Upper lobe of left lung (tissue), 4 donors: ENCODE measurements around the gene TBC1D23.

ENCODE experiments used
- EP300 ChIP-seq, 4 donors: sonication (generic); formaldehyde crosslinking; IDR thresholded peaks; one replicate each; pipeline ENCODE4 v1.5.1; 2017; ENCODE audit warnings: antibody characterized with exemption in 4 of 4, control low read depth in 2 of 4
- POLR2A ChIP-seq, 4 donors: fragments of 450-650 bp; IDR thresholded peaks; one replicate each; pipeline ENCODE4 v1.5.1; 2016 to 2017; ENCODE audit warnings: antibody characterized with exemption in 4 of 4, mild to moderate bottlenecking in 2 of 4
- POLR2AphosphoS5 ChIP-seq, 2 donors: sonication (generic); formaldehyde crosslinking; IDR thresholded peaks; one replicate each; pipeline ENCODE4 v1.5.1; 2017; ENCODE audit warnings: antibody characterized with exemption in 2 of 2
- TF ChIP-seq, protein P1 (sequence below), 6 experiments: fragments of 450-650 bp in 4 of 6; fragments of 200-600 bp in 2 of 6; sonication (generic) in 2 of 6; IDR thresholded peaks; one replicate each; pipeline ENCODE4 v1.5.1; 2016 to 2019; ENCODE audit warnings: antibody characterized with exemption in 6 of 6

- TF ChIP-seq, protein P1, sequence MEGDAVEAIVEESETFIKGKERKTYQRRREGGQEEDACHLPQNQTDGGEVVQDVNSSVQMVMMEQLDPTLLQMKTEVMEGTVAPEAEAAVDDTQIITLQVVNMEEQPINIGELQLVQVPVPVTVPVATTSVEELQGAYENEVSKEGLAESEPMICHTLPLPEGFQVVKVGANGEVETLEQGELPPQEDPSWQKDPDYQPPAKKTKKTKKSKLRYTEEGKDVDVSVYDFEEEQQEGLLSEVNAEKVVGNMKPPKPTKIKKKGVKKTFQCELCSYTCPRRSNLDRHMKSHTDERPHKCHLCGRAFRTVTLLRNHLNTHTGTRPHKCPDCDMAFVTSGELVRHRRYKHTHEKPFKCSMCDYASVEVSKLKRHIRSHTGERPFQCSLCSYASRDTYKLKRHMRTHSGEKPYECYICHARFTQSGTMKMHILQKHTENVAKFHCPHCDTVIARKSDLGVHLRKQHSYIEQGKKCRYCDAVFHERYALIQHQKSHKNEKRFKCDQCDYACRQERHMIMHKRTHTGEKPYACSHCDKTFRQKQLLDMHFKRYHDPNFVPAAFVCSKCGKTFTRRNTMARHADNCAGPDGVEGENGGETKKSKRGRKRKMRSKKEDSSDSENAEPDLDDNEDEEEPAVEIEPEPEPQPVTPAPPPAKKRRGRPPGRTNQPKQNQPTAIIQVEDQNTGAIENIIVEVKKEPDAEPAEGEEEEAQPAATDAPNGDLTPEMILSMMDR (IDR thresholded peaks at IDR 0.05), result no peak
- TF ChIP-seq POLR2A (IDR thresholded peaks at IDR 0.05) (no peak), POLR2AphosphoS5 (IDR thresholded peaks at IDR 0.05) (no peak), EP300 (IDR thresholded peaks at IDR 0.05) (no peak)
Measured at GRCh38 chr3:100230710-100231109, 30.1 kb upstream of the TBC1D23 start.
